T follicular helper cell (primary cell): Measurements from ENCODE around the gene KIF9.
A peak's percentile ranks its signal among the peaks of the same experiment; 100 is the strongest.
"Not testable (repeated sequence)": the region's sequence is repeated elsewhere in the genome, so short reads cannot be mapped to it uniquely, and the experiment has no call there.

Source experiments
- DNase-seq: peaks from one replicate; pipeline ENCODE4 v3.0.0-alpha.2; 2020; ENCODE audit warnings: low read depth

Gene KIF9

GRCh38 chr3:47295322-47295721 lies 12.7 kb upstream of the KIF9 start:
- DNase-seq: no peak

GRCh38 chr3:47294392-47294791 lies 11.8 kb upstream of the KIF9 start:
- DNase-seq: no peak

- DNase-seq: no peak
Measured at GRCh38 chr3:47293822-47294221, 11.2 kb upstream of the KIF9 start.

GRCh38 chr3:47291754-47292420 lies 9.3 kb upstream of the KIF9 start:
- not testable (repeated sequence) for DNase-seq

GRCh38 chr3:47291158-47291753 lies 8.7 kb upstream of the KIF9 start:
- DNase-seq: no peak

- DNase-seq: no peak
Measured at GRCh38 chr3:47288966-47289910, 6.6 kb upstream of the KIF9 start.

GRCh38 chr3:47283591-47284364 lies 1.2 kb upstream of the KIF9 start:
- DNase-seq: no peak

GRCh38 chr3:47283193-47283537 lies 566 bp upstream of the KIF9 start:
- no peak for DNase-seq

GRCh38 chr3:47280519-47280918 lies 2.1 kb downstream of the KIF9 start:
- DNase-seq: no peak

GRCh38 chr3:47276558-47276957 lies 6.0 kb downstream of the KIF9 start:
- DNase-seq: no peak

- no peak for DNase-seq
Measured at GRCh38 chr3:47274652-47275051, 7.9 kb downstream of the KIF9 start.

GRCh38 chr3:47273564-47273963 lies 9.0 kb downstream of the KIF9 start:
- no peak for DNase-seq

GRCh38 chr3:47270526-47270925 lies 12.1 kb downstream of the KIF9 start:
- DNase-seq: no peak

GRCh38 chr3:47267490-47267824 lies 15.1 kb downstream of the KIF9 start:
- no peak for DNase-seq

- peak; percentile 15 for DNase-seq
Measured at GRCh38 chr3:47266709-47267489, 15.7 kb downstream of the KIF9 start.

GRCh38 chr3:47265725-47266428 lies 16.7 kb downstream of the KIF9 start:
- no peak for DNase-seq

GRCh38 chr3:47265008-47265407 lies 17.6 kb downstream of the KIF9 start:
- no peak for DNase-seq

GRCh38 chr3:47261301-47261700 lies 21.3 kb downstream of the KIF9 start:
- DNase-seq: no peak

- no peak for DNase-seq
Measured at GRCh38 chr3:47260605-47261004, 22.0 kb downstream of the KIF9 start.

- DNase-seq: no peak
Measured at GRCh38 chr3:47259114-47259513, 23.5 kb downstream of the KIF9 start.

GRCh38 chr3:47256331-47256730 lies 26.3 kb downstream of the KIF9 start:
- not testable (repeated sequence) for DNase-seq
